Measurements from ENCODE around the gene MLF2.
"Not testable (repeated sequence)": the region's sequence is repeated elsewhere in the genome, so short reads cannot be mapped to it uniquely, and the experiment has no call there.

The MLF2 gene

DNA sequence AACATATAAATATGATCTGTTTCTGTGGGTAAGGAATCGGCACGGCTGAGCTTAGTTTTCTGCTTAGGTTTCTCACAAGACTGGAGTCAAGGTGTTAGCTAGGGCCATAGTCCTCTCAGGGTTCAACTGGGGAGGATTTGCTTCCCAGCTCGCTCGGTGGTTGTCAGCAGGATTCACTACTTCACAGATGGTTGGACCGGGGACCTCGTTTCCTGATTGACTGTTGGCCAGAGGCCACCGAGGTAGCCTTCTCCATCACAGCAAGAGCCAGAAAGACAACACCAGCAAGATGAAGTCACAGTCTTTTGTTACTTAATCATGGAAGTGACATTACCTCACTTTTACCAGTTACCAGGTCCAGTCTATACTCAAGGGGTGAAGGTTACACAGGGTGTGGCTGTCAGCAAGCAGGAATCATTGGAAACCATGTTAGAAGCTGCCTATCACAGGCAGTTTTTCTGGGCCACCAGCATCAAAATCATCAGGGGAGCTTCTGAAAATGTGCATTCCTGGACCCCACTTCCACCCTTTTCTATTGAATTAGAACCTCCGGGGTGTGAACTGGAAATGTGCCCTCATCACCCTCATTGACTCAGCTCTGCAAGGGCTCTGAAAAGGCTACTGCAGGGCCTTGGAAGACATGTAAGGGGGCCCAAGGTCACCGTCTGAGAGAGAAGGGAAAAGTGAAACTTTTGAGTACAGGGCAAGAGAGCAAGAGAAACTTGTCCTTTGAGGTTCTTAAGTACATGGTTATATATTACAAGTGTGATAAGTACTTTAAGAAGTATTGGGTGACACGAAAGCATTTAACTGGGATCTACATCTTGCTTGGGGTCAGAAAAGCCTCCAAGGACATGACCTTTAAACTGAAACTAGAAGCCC is 18.2 kb downstream of the MLF2 start:
- no peak for DNase-seq (ENCODE audit: low read depth)

DNA sequence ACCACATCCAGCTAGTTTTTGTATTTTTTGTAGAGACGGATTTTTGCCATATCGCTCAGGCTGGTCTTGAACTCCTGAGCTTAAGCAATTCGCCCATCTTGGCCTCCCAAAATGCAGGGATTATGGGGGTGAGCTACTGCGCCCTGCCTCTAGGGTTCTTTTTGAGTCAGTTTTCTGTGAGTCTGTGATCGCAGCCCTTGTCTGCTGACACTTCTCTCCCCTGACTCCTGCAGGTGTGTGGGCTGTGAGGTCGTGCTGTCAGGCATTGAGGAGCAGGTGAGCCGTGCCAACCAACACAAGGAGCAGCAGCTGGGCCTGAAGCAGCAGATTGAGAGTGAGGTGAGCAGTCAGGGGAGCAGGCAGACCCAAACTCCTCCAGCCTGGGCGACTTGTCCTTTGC is 22.8 kb downstream of the MLF2 start:
- no peak for DNase-seq (ENCODE audit: low read depth)

DNA sequence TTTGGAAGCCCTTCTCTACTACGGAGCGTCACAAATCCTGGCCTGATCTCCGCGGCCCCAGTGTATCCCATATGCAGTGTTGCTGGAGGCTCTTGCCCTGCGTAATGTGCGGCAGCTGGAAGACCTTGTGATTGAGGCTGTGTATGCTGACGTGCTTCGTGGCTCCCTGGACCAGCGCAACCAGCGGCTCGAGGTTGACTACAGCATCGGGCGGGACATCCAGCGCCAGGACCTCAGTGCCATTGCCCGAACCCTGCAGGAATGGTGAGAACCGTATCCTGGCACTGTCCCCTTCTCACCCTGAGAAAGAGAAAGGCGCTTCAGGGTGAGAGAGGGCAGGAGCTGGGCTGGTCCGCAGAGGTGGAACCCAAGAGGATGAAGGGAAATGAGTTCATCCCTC is 23.8 kb downstream of the MLF2 start:
- no peak for DNase-seq (ENCODE audit: low read depth)

DNA sequence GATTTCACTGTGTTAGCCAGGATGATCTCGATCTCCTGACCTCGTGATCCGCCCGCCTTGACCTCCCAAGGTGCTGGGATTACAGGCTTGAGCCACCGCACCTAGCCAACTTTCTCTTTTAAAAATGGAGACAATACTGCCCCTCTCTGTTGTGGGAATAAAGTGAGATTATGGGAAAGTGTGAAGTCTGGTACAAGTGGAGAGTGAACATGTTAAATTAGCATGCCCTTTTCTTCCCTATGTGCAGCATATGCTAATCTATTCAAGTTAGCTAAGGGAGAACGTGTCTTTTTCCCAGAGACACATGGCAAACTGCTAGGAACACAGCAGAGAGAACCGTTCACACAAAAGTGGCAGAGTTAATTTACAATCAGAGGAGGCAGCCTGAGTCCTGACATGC is 27.6 kb downstream of the MLF2 start:
- no peak for DNase-seq (ENCODE audit: low read depth)

DNA sequence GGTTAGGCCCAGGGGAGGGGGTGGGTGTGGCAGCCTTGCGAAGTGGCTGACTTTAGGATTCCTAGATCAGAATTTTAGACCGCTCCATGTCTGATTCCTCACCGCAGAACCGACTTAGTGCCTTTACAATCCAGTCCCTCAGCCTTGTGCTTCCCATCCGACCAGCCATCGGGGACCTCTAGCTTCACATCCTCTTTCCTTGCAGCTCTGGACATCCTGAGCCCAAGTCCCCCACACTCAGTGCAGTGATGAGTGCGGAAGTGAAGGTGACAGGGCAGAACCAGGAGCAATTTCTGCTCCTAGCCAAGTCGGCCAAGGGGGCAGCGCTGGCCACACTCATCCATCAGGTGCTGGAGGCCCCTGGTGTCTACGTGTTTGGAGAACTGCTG is 28.5 kb downstream of the MLF2 start:
- no peak for DNase-seq (ENCODE audit: low read depth)

DNA sequence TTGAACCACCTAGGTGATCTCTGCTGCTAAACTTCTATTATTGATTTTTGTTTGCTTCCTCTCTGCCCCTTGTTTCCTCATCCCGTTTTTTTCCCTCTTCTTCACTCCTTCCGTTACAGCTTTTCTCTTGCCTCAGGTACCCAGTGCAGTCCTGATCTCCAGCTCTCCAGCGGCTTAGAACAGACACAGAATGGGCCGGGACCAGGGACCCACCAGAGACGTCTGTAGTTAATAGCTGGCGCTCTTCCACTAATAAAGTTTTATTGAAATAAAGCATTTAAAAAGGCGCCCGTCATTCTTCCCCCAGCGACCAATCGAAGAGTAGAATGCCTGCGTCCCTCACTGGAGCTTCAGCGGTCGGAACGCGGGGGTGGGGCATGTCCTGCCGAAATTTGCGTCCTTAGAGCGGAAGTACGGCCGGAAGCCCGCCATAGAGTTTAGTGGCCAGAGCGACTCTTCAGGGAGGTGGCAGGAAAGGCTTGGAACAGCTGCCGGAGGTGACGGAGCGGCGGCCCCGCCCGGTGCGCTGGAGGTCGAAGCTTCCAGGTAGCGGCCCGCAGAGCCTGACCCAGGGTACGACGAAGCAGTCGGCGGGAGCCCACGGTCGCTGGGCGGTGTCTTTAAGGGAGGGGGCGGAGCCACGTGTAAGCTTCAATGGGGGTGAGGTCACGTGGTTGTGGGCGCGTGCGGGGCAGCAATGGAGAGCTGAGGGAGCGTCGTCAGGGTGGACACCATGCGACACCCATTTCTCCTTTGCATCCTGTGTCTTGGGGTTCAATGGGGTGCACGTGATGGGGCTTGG is 29.1 kb downstream of the MLF2 start, which contains the start of gene COPS7A:
COPS7A (plus strand) TSS at position 440 of the 802 bp plus-strand sequence. CDS start 611 bp downstream, outside the sequence.
- peak; percentile 99 for DNase-seq (ENCODE audit: low read depth)

DNA sequence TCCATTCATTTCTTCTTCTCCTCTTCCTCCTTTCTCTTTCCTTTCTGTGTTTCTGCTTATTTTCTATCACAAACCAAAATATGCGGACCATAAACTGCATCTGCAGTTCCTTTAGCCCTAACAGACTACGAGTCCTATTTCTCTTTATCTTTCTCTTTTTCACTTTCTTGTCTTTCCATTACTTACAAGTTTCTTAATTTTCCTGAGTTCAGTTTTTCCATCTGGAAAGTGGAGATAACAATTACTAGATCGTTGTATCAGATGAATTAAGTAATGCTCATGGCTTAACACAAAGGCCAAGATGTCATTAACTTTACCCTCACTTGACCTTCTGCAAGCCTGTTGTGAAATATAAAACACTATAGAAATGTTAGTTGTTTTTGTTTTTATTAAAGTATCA is 30.1 kb downstream of the MLF2 start:
- DNase-seq (ENCODE audit: low read depth), result no peak

DNA sequence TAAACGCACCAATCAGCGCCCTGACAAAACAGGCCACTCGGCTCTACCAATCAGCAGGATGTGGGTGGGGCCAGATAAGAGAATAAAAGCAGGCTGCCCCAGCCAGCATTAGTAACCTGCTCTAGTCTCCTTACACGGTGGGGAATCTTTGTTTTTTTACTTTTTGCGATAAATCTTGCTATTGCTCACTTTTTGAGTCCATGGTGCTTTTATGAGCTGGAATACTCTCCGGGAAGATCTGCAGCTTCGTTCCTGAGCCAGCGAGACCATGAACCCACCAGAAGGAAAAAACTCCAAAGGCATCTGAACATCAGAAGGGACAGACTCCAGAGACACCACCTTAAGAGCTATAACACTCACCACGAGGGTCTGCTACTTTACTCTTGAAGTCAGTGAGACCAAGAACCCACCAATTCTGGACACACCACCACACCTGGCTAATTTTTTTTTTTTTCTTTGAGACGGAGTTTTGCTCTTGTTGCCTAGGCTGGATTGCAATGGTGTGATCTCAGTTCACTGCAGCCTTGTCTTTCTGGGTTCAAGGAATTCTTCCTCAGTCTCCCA is 36.0 kb downstream of the MLF2 start:
- no peak for DNase-seq (ENCODE audit: low read depth)

DNA sequence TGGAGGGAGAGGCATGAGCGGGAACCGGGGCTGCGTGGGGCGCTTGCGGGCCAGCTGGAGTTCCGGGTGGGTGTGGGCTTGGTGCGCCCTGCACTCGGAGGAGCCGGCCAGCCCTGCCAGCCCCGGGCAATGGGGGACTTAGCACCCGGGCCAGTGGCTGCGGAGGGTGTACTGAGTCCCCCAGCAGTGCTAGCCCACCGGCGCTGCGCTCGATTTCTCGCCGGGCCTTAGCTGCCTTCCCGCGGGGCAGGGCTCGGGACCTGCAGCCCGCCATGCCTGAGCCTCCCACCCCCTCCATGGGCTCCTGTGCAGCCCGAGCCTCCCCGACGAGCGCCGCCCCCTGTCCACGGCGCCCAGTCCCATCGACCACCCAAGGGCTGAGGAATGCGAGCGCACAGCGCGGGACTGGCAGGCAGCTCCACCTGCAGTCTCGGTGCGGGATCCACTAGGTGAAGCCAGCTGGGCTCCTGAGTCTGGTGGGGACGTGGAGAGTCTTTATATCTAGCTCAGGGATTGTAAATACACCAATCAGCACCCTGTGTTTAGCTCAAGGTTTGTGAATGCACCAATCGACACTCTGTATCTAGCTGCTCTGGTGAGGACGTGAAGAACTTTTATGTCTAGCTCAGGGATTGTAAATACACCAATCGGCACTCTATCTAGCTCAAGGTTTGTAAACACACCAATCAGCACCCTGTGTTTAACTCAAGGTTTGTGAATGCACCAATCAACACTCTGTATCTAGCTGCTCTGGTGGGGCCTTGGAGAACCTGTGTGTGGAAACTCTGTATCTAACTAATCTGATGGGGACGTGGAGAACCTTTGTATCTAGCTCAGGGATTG is 36.7 kb downstream of the MLF2 start:
- not testable (repeated sequence) for DNase-seq (ENCODE audit: low read depth)

DNA sequence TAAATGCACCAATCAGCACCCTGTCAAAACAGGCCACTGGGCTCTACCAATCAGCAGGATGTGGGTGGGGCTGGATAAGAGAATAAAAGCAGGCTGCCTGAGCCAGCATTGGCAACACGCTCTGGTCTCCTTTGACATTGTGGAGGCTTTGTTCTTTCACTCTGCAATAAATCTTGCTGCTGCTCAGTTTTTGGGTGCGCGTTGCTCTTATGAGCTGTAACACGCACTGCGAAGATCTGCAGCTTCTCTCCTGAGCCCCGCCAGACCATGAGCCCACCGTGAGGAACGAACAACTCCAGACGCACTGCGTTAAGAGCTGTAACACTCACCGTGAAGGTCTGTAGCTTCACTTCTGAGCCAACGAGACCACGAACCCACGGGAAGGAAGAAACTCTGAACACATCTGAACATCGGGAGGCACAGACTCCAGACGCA is 44.0 kb downstream of the MLF2 start:
- no peak for DNase-seq (ENCODE audit: low read depth)

DNA sequence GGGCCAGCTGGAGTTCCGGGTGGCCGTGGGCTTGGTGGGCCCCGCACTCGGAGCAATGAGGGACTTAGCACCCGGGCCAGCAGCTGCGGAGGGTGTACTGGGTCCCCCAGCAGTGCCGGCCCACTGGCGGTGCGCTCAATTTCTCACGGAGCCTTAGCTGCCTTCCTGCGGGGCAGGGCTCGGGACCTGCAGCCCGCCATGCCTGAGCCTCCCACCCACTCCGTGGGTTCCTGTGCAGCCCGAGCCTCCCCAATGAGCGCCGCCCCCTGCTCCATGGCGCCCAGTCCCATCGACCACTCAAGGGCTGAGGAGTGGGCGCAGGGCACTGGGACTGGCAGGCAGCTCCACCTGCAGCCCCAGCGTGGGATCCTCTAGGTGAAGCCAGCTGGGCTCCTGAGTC is 44.6 kb downstream of the MLF2 start:
- not testable (repeated sequence) for DNase-seq (ENCODE audit: low read depth)

DNA sequence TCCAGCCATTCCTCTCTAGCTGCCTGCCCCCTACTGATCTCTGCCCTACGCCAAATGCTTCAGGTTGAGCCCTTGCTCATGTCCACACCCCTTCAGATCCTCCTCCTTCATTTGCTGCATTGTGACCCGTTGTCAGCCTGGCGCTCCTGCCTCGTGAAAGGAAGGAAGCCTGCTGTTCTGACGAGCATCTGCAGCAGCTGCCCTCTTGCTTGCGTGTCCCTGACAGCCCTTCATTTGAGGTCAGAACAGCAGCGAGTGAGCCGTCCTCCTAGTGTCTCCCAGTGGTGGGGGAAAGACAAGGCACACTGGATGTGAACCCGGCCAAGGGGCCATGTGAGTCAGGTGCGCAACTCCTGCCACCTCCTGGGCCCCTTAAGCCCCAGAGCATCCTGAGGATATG is 49.3 kb downstream of the MLF2 start:
- no peak for DNase-seq (ENCODE audit: low read depth)

DNA sequence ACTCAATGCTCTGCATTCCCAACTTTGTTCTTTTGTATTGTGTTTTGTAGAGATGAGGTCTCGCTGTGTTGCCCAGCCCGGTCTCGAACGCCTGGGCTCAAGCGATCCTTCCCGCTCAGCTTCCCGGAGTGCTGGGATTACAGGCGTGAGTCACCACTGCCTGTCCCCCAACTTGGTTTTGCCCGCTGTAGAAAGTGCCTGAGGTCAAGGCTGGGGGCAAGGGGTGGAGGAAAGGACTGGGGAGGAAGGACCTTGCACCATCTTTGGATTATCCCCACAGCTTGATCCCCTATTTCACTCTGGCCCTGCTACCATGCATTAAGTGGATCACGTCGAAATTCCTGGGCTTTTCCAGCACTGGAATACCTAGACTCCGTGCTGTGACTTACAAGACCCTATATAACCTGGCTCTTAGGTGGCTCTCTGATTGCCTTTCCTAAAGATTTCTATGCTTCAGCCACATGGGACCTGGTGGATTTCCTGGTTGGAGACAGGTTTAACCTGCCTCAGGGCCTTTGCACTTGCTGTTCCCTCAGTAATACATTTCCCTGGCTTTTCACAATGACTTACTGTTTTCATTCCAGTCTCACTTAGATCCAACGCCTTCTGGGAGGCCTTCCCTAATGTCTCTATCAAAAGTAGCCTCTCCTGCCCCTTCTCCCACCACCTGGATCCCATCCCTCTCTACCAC is 51.7 kb downstream of the MLF2 start:
- no peak for DNase-seq (ENCODE audit: low read depth)

DNA sequence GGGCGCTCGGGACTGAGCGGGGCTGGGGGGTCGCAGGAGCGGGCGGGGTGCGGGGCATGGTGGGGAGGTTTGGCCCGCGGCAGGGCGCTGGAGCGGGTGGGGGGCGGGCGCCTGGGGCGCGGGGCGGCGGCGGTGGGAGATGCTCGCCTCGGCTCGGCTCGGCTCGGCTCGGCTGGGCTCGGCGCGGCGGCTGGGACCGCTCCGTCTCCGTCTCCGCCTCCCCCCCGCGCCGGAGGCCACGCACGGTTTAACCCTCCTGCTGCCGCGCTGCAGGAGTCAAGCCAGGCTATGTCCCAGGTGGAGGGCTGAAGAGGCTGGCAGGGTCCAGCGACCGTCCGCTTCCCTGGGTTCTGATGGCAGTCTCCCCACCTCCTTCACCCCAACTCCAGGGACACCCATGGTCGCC is 52.3 kb downstream of the MLF2 start, which contains the start of gene PIANP:
PIANP (minus strand) TSS at position 170 of the 406 bp plus-strand sequence. CDS start 2,754 bp downstream, outside the sequence.
- no peak for DNase-seq (ENCODE audit: low read depth)

DNA sequence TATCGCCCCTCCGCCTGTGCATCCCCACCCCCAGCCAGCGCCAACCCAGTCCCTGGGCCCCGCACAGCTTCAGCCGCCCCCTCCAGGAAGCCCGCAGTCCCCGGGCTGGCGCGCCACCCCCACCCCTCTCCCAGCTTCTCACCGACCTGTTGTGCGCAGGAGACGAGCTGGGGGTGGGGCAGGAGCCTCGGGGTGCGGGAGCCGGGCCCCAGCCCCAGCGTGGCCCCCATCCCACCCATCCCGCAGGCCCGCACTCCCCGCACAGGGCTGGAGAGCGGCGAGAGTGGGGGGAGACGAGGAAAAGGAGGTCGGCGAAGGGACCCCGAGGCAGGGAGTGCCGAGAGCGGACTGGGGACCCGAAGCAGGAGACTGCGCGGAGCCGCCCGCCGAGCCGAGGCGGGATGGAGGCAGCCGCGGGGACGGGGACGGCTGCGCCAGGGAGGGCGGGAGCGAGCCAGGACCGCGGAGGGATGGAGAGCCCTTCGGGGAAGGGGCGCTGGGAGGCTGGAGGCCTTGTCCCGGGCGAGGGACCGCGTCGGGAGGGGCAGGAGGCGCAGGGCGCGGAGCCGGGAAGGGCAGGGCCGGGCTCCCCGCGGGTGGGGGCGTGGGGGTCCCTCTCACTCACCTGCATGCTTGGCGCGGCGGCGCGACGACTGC is 52.8 kb downstream of the MLF2 start:
- DNase-seq (ENCODE audit: low read depth), result no peak

DNA sequence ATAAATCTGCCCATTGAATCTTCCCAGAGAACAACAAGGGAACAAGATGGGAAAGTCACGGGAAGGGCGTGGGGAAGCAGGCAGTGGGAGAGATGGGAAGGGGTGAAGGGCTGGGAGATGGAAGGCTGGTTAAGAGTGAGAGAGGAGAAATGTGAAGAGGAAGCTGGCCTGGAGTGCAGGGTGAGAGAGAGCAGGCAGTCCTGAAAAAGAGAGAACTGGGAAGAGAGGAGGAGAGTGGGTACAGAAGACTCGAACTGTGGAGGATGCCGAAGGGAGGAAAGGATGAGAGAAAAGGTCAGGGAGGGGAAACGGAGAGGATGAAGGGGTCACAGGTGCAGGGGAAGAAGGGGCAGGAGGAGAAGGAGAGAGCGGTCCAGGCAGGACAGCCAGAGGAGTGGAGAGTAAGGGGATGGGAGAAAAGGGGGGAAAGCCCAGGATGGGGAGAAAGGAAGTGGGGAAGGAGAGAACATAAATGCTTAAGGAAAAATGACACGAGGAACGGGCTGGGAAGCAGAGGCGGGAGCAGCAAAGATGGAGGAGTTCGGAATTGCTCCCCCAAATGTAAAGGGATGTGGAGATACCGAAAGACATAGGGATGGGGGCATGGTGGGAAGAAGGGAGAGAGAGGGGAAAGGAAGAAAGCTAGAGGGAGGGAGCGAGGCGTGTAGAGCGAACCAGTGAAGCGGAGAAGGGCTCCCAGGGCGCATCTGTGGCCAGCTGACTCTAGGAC is 53.5 kb downstream of the MLF2 start:
- DNase-seq (ENCODE audit: low read depth), result no peak

DNA sequence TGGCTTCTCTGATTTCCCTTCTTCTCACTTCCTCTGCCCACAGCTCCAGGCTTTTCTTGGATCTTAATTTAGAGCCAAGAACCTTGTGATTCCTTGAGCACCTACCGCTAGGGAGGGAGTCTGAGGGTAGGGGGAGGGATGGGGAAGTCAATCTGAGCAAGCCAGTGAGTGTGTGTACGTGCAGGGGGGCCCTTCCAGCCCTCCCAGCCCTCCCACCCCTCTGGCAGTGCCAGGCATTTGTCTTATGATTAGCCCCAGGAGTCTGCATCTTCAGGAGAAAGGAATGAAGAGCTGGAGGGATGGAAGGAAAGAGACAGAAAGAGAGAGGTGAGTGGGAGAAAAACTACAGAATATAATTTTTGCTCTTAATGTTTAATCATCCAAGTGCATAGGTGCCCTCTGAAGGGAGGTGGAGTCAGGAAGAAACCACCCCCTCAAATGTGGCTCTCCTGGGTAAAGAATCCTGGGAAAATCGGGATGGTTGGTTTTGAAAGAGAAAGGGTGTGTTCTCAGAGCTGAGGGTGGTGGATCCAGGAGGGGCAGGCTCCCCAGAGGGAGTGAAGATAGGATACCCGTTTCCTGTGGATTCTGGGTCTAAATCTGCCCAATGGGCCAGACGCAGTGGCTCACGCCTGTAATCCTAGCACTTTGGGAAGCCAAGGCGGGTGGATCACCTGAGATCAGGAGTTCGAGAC is 54.4 kb downstream of the MLF2 start:
- DNase-seq (ENCODE audit: low read depth), result no peak
